Stimulated activated CD4-positive, alpha-beta T cell treated with anti-CD3 and anti-CD28 coated beads, Interleukin-15, amount 100 ng/mL, for 1 hour (primary cell): ENCODE results near the gene KLHL2.
"Not testable (repeated sequence)": the region's sequence is repeated elsewhere in the genome, so short reads cannot be mapped to it uniquely, and the experiment has no call there.

ENCODE experiments used
- DNase-seq, 2 donors: peaks; one replicate each; pipeline ENCODE4 v3.0.0-alpha.2; 2020; ENCODE audit warnings: low read depth in 1 of 2, low spot score in 1 of 2

The KLHL2 gene

DNA sequence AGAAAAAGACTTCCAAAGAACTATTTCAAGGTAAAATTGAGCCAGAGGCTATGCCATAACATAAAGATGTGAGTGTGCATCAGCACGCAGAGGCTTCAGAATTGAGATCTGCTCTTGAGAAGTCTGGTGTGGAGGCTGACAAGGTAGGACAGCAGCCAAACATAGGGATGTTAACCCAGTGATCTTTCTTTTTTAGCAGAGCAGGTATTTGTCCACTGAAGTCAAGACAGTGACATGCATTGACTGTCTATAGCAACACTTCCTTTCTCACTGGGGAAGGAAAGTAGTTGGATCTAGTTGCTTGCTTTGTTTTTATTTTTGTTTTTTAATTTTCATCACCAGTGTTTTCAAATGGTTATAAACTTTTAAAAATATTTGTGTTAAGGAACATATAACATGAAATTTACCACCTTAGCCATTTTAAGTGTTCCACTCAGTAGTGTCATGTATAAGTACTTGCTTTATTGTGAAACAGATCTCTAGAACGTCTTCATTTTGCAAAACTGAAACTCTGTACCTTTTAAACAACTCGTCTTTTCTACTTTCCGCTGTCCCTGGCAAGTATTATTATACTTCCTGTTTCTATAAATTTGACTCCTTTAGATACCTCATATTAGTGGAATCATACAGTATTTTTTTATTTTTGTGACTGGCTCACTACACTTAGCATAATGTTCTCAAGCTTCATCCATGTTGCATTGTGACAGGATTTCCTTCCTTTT lies 79.4 kb downstream of the KLHL2 start:
- DNase-seq: not testable (repeated sequence)

DNA sequence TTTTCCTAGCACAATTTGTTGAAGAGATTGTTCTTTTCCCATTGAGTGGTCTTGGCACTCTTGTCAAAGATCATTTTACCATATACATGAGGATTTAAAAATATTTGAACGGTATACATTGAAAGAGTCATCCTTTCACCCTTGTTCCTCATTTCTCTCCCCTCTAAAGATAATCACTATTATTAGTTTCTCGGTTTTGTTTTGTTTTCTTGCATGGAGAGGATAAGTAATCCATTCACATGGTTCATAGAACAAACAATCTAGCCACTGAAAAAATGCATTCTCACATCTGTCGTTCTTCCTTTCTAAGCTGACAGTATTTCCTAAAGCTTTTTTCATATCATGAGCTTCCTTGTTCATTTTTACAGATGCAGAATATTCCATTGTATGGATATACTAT lies 80.9 kb downstream of the KLHL2 start:
- no peak for DNase-seq

DNA sequence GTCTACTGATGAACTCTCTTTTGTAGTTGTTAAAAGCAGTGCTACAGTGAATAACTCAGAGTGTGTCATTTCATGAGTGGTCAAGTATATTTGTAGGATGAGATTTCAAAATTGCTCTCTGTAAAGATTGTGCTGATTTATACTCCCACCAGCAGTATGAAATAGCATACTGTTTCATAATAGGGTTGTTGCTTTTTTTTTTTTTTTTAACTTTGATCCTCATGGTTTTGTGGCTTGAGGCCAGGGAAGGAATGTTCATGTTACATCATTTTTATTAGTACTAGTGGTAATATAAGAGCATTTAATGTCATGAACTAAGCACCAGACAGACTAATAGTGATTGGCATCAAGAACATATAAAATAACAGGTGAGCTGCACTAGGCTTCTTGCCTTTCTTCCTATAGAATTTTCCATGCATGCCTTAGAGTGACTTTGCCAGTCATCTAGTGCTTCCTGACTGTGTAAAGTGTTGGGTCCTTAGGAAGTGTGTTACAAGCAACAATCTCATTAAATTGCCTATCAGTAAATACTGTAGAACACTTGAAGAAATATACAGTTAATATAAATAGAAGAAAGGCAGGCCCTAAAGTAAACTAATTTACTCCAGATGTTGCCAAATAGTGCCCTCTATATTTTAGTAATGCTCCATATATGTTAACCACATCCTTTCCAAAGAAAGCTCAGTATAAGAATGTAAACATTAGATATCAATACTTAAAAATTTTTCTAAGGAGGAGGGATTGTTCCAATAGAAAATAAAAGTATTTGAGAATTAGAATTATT lies 81.5 kb downstream of the KLHL2 start:
- DNase-seq: no peak

DNA sequence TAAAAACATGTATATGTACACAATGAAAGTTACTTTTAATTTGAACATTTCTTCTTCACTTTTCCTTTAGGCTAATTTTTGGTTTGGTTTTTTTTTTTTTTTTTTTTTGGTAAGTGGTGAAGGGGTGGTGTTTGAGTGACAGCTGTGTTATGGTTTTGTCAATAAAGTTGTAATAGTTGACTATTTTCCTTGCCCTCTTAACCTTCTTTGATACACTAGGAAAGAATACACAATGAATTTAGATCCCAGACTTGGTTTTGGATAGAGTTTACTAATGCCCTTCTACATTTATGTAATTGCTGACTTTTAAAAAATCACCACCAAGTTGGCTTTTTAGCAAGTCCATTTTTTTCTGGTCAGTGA lies 82.0 kb downstream of the KLHL2 start:
- no peak for DNase-seq

DNA sequence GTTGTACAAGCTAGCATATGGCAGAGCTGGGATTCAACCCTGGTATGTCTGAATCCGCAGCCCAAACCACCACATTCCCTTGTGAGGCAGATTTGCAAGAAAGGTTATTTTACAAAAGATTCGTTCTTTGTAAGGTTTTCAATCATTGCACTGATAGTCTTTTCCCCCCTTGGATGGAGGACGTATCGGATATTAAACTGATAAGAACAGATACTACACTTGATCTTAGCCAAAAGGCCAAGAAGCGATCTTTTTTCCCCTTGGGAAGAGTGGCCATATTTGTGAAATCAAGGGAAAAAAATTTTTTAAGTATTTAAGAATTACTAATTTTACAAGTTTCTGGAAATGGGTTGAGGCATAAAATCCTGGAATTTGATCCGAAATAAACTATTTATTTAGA lies 85.7 kb downstream of the KLHL2 start:
- DNase-seq: no peak

DNA sequence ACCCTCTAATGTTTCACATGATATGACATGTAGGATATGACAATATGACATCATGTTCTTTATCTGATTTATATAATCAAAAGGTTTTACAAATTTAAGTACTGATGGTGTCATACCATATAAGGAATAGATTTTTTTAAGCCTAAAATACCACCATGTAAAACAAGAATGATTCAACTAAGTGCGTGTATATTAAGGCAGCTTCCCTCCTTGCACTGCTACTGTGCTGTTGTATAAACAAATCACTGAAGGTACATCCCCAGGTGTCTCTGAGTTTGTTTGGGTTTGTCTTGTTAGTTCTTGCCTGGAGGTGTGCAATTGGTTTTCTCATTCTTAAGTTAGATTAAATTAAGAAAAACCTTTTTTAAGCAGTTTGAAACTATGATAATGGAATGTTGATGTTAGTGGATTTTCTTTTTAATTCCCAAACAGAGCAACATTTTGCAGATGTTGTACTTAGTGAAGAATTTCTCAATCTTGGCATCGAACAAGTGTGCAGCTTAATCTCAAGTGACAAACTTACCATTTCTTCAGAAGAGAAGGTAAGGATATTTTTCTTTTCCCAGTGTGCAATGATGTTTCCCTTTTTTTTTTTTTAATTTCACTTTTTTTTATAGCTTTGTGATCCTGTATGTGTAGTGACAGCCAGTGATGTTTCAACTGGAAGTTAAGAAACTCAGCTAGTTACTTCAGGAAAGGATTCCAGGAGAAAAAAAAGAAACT lies 86.7 kb downstream of the KLHL2 start:
- DNase-seq: no peak

DNA sequence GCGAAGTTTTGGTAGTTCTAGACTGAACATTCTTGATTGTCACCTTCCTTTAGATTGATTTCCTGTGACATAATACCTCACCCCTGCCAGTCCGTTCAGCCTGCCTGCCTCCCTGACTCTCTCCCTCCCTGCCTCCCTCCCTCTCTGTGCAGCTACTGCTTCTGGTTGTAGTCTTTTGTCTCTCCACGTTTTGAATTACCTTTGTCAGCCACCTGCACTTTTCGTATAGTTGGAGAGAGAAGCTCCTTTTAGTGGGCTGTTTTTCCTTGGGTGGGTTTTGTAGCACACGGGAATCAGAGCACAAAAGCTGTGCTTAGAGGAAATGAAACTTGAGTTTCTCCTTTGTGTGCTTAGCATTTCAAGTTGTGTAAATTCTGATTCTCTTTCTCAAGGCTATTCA lies 87.5 kb downstream of the KLHL2 start:
- no peak for DNase-seq

DNA sequence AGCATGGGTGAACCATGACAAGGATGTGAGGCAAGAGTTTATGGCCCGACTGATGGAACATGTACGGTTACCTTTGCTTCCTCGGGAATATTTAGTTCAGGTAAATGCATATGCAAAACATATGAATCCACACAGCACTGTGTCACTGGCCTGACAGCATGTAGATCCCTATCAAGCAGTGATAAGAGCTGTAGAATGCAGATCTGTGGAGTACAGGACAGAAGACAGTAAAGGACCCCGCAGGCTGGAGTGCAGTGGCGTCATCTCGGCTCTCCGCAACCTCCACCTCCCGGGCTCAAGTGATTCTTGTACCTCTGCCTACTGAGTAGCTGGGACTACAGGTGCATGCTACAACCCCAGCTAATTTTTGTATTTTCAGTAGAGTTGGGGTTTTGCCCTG lies 90.3 kb downstream of the KLHL2 start:
- no peak for DNase-seq

DNA sequence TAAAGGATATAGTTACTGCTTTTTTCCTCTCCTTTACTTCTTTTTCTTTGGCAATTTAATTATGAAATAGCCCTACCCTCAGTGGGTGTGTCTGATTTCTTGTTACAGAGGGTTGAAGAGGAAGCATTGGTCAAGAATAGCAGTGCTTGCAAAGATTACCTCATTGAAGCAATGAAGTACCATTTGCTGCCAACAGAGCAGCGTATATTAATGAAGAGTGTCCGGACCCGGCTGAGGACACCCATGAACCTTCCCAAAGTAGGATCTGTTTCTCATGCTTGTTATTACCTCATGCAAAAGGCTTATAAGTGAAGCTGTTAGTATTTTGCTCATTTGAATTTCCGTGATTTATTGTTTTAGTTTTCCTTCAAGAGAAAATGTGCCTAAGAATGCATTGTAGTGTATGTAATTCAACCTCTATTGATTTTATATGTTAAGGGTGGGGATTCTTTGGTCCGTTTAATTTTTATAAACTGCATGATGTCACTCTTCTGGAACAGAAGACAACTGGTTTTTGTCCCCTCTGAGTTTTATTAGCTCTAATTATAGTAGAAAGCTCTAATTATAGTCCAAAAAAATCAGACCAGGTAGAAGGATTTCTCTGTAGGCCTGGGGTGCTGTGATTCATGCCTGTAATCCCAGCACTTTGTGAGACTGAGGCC lies 92.2 kb downstream of the KLHL2 start:
- no peak for DNase-seq

DNA sequence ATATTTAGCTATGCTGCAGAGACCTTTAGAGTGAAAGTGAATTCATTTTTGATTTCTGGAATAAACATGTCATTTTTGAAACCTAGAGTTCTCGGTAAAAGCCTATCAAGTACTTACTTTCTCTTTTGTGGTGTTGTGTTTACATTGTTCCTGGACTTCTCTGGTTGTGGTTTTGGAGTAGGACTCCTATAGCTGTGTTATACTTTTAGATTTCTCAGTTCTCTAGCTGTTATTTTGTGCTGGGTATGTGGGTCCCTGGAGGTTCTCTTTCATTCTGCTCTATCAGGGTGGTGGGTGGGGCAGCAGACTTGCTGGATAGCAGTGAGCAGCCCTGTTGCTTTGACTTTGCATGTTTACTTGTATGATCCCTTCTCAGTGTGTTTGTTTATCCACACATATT lies 94.5 kb downstream of the KLHL2 start:
- no peak for DNase-seq

DNA sequence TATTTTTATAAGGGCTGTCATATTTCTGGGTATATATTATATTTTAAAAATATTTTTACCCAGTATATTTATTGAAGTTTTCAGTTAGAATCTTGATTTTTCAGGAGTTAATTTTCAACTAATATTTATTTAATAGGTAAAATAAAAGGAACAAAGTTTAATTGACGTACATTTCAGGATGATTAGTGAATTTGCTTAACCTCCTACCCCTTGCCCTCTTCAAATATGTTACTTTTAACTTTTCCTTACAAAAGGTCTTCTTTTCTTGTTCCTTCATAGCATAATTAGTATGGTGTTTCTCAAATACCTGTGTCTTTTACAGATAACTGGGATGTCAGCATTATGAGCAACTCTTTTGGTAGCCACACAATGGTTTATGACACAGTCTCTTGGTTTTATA lies 95.3 kb downstream of the KLHL2 start:
- no peak for DNase-seq

DNA sequence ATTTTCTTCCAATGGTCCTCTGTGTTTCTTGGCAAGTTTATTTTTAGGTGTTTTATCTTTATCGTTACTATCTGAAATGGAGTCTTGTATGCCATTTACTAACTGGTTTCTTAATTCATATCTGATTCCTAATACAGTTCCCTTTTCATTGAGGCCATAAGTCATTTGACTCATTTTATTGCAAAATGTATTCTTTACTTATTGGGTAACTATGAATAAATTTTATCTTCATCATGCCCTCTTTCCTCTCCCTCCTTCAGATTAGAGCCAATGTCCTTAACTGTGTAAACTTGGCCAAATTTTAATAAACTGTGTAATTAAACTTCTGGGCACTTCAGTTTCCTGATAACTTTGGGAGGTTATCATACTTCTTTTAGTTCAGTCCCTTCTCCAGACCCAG lies 100.8 kb downstream of the KLHL2 start:
- DNase-seq: no peak

DNA sequence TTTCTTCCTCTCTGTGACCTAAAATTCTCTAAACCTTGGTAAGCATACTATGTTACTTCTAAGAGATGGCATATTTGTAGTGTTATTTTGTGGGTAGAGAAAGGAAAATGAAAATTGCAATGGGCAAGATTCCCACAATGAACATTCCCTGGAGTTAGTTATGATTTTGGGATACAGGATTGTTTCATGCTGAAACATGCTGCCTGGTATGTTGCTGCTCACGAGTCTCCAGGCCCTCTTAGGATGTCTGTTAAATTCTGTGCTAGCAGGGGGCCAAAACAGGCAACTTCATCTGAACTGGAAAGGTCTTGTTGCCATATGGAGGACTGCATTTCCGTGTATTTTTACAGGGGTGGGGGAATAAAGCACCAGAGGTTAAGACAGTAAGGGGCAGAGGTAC lies 101.2 kb downstream of the KLHL2 start:
- DNase-seq: no peak

DNA sequence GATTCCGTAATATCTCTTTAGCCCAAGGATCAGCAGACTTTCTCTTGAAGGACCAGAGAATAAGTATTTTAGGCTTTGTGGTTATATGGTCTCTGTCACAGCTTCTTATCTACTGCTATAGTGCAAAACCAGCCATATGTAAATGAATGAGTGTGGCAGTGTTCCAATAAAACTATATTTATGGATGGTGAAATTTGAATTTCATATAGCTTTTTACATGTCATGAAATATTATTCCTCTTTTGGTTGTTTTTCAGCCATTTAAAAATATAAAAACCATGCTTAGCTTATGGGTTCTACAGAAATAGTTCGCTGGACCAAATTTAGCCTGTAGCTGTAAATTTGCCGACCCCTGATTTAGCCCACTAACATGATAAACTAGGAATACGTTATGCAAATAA lies 102.1 kb downstream of the KLHL2 start:
- no peak for DNase-seq

DNA sequence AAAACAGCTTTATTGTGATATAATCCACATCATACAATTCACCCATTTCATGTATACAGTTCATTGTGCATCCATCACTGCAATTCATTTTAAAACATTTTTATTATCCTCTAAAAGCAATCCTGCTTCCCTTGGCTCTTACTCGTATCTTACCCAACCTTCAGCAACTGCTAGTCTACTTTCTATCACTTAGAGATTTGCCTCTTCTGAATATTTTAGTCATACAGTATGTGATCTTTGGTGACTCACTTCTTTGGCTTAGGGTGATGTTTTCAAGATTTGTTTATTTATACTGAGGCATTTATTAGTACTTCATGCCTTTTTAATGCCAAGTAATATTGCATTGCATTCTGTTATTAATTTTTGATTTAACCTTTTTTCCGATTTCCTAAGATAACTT lies 105.1 kb downstream of the KLHL2 start:
- no peak for DNase-seq

DNA sequence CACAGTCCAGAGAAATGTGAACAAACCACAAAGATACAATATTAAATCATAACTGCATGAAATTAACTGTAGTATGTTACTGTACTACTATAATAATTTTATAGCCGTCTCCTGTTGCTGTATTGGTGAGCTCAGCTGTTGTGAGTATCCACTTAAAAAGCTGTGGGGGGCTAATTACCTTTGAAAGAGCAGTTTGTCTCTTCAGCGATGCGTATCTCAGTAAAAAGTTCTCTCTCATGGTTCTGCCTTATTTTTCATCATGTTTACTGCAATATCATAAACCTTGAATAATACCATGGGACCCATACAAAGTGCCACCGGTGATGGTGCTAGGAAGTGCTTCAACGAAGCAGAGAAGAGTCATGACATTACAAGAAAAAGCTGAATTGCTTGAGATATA lies 111.7 kb downstream of the KLHL2 start:
- no peak for DNase-seq

DNA sequence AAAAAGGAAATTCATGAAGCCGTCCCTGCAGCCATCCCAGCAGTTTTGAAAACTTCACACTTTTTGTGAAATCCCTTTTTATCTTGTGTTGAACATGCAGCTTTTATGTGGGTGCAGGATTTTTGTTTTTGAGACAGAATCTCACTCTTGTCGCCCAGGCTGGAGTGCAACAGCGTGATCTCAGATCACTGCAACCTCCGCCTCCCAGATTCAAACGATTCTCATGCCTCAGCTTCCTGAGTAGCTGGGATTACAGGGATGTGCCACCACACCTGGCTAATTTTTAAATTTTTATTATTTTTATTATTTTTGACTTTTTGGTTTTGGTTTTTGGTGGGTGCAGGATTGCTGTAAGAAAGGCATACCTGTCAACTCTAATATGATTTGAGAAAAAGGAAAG lies 112.1 kb downstream of the KLHL2 start:
- DNase-seq: no peak

DNA sequence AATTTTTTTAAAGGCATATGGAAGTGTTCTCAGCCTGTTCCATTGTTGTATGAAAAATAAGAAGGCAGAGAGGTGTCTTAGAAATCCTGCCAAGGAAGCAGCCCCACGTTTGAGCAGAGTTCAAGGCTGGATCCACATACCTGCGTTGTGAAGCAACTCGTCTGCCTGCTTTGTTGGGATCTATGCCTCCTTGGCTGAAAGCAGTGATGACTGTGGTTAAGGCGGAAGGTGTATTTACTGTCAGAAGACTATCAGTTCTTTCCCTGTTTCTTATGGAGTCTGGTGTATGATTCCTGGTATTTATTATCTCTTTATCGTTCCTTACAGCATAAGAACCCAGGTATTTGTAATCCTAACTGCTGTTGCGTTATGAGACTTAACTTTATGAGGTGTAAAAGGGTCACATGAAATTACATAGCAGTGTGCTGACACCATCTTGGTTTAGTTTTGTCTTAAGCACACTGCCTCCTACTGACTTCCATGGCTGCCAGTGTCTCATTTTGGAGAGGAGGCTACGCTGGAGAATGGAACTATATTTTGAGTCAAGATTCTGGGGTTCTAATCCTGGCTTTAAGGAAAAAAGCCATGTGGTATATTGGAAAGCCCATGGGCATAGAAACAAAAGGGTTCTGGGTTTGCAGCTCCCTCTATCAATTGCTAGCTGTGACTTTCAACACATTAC lies 117.0 kb downstream of the KLHL2 start:
- DNase-seq: no peak

DNA sequence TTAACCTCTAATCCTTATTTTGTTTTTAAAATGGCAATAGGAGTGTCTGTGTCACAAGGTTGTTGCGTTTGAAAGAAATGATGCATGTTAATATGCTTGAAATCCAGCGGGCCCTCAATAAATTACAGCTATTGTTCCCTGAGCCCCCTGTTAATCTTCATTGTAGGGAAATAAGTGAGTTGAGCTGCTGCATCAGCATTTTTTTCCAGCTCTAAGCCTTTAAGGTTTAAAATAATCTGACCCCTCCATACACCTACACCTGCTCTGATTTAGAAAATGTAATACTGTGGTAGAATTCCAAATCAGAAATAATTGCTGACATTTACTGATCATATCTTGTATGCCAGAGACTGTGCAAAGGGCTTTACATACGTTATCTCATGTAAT lies 117.5 kb downstream of the KLHL2 start:
- no peak for DNase-seq

DNA sequence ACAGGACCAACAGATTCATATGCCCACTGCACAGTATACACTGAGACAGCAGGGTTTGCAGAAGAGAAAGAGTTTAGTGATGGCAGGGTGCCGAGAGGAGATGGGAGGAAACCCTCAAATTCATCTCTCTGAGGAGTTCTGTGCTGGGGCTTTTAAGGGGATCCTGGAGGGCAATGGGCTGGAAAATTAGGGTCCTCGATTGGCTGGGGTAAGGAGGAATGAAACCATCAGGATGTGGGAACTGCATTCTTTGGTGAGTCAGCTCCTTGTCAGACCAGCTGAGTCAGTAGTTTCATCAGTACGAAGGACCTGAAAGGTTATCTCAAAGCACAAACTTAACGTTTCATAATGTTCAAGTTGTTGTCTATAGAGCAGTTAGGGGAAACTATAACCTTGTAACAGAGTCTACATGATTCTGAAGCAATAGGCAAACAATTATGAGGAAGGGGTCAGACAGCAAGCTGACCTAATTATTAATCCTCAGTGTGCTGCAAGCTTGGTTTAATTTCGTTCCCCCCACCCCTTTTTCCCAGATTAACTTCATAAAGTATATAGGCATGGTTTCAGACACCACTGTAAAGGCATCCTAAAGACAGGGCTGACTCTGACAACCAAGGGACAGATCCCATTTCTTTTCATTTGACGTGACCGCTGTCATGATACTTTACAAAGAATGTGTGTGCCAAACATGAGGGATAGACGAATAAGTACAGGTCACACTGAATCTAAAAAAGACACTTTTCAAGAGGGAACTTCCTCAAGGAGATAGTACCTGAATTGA lies 118.6 kb downstream of the KLHL2 start:
- no peak for DNase-seq

DNA sequence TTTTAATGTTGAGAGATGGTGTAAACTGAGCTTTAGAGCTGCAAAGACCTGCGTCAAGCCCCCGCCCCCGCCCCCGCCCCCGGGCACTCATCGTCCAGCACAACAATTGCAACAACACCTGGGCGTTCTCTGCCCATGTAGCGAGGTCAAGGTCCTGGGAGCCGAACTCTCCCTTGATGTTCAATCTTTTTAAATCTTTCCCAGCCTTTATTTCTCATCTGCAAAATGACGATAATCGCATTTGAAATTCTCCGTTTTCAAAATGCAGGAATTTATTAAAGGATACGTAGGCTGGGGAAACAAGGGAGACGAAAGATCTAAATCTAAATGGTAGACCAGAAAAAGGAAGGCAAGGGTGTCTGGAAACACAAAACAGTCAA lies 119.5 kb downstream of the KLHL2 start:
- no peak for DNase-seq
